WTC11 (cell line): Measurements from ENCODE around the gene COG4.

Experiments used
- ATF2 ChIP-seq: sonication (generic); formaldehyde crosslinking; IDR thresholded peaks from 2 replicates; pipeline ENCODE4 v1.8.1; 2022; ENCODE audit warnings: low read depth, missing genetic modification reagents, borderline replicate concordance
- ATF6 ChIP-seq: sonication (generic); formaldehyde crosslinking; IDR thresholded peaks from 2 replicates; pipeline ENCODE4 v1.8.1; 2023; ENCODE audit warnings: mild to moderate bottlenecking, missing genetic modification reagents
- CREB1 ChIP-seq: sonication (generic); formaldehyde crosslinking; IDR thresholded peaks from 2 replicates; pipeline ENCODE4 v1.8.0; 2023; ENCODE audit warnings: mild to moderate bottlenecking, missing genetic modification reagents
- CTCF ChIP-seq: fragments of 200-600 bp; IDR thresholded peaks from 2 replicates; pipeline ENCODE4 v1.8.0; 2022; ENCODE audit warnings: antibody characterized with exemption
- E2F1 ChIP-seq: sonication (generic); formaldehyde crosslinking; IDR thresholded peaks from 2 replicates; pipeline ENCODE4 v1.8.0; 2022; ENCODE audit warnings: mild to moderate bottlenecking, missing genetic modification reagents
- E2F4 ChIP-seq: sonication (generic); formaldehyde crosslinking; IDR thresholded peaks from 2 replicates; pipeline ENCODE4 v1.8.1; 2022; ENCODE audit warnings: low read depth, mild to moderate bottlenecking, moderate library complexity, missing genetic modification reagents, borderline replicate concordance
- EMX1 ChIP-seq: fragments of 250-450 bp; sonication (Bioruptor Pico); IDR thresholded peaks from 2 replicates; pipeline ENCODE4 v1.8.0; 2021; ENCODE audit warnings: mild to moderate bottlenecking
- ESRRA ChIP-seq: sonication (generic); formaldehyde crosslinking; IDR thresholded peaks from 2 replicates; pipeline ENCODE4 v1.8.1; 2022; ENCODE audit warnings: mild to moderate bottlenecking, missing genetic modification reagents, borderline replicate concordance
- GRHL2 ChIP-seq: fragments of 250-450 bp; sonication (Bioruptor Pico); IDR thresholded peaks from 2 replicates; pipeline ENCODE4 v1.8.0; 2022; ENCODE audit warnings: mild to moderate bottlenecking, moderate library complexity; ENCODE audit not compliant: insufficient replicate concordance, severe bottlenecking
- USF2 ChIP-seq: sonication (generic); formaldehyde crosslinking; IDR thresholded peaks from 2 replicates; pipeline ENCODE4 v1.8.1; 2023; ENCODE audit warnings: mild to moderate bottlenecking, missing genetic modification reagents, moderate library complexity
- ZNF671 ChIP-seq: fragments of 250-450 bp; sonication (Bioruptor Pico); IDR thresholded peaks from 2 replicates; pipeline ENCODE4 v1.8.0; 2021; ENCODE audit warnings: mild to moderate bottlenecking

GRCh38 chr16:70448075-70448474 is 75.3 kb downstream of the COG4 start:
- TF ChIP-seq CTCF = no peak
- TF ChIP-seq E2F1 (CRISPR knock-in tag) = no peak
- TF ChIP-seq EMX1 (CRISPR knock-in tag) = no peak
- no peak for TF ChIP-seq CREB1
- no peak for TF ChIP-seq ATF6
- no peak for TF ChIP-seq ZNF671 (CRISPR knock-in tag)
- TF ChIP-seq ATF2 = no peak
- TF ChIP-seq E2F4 (CRISPR knock-in tag) = no peak
- TF ChIP-seq USF2 (CRISPR knock-in tag) = no peak
- no peak for TF ChIP-seq ESRRA (CRISPR knock-in tag)
- TF ChIP-seq GRHL2 (CRISPR knock-in tag) = no peak
